Sigmoid colon (tissue), 4 donors: Measurements from ENCODE around the gene FLVCR2.

Source experiments
- EP300 ChIP-seq, 4 donors: sonication (generic); formaldehyde crosslinking; IDR thresholded peaks; one replicate each; pipeline ENCODE4 v1.6.1; 2017; ENCODE audit warnings: antibody characterized with exemption in 4 of 4
- POLR2AphosphoS5 ChIP-seq, 4 donors: sonication (generic); formaldehyde crosslinking; IDR thresholded peaks; one replicate each; pipeline ENCODE4 v1.6.1; 2017; ENCODE audit warnings: antibody characterized with exemption in 4 of 4
- TF ChIP-seq, protein P1 (sequence below), 4 experiments: fragments of 450-650 bp in 3 of 4; fragments of 200-600 bp in 1 of 4; IDR thresholded peaks; one replicate each; pipeline ENCODE4 v1.5.1; 2016 to 2019; ENCODE audit warnings: antibody characterized with exemption in 4 of 4, mild to moderate bottlenecking in 3 of 4, moderate library complexity in 2 of 4

DNA sequence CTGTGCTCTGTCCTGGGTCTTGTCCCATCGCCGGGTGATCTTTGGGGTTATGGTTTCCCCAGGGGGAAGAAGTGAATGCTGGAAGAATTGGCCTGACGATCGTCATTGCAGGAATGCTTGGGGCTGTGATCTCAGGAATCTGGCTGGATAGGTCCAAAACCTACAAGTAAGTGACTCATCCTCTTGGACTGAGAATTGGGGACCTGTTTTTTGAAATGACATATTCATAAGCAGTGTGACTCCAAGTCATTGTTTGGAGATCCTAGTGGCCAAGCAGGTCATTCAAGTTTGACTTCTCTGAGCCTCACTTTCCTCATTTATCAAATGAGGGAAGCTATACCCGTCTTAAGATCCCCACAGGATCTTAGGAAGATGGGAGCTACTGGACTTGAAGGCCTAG lies 56.4 kb downstream of the FLVCR2 start:
- TF ChIP-seq EP300 (IDR thresholded peaks at IDR 0.05) (no peak), POLR2AphosphoS5 (IDR thresholded peaks at IDR 0.05) (no peak)
- TF ChIP-seq, protein P1, sequence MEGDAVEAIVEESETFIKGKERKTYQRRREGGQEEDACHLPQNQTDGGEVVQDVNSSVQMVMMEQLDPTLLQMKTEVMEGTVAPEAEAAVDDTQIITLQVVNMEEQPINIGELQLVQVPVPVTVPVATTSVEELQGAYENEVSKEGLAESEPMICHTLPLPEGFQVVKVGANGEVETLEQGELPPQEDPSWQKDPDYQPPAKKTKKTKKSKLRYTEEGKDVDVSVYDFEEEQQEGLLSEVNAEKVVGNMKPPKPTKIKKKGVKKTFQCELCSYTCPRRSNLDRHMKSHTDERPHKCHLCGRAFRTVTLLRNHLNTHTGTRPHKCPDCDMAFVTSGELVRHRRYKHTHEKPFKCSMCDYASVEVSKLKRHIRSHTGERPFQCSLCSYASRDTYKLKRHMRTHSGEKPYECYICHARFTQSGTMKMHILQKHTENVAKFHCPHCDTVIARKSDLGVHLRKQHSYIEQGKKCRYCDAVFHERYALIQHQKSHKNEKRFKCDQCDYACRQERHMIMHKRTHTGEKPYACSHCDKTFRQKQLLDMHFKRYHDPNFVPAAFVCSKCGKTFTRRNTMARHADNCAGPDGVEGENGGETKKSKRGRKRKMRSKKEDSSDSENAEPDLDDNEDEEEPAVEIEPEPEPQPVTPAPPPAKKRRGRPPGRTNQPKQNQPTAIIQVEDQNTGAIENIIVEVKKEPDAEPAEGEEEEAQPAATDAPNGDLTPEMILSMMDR (IDR thresholded peaks at IDR 0.05): no peak
